Measurements from ENCODE around the gene FBN3.

DNA sequence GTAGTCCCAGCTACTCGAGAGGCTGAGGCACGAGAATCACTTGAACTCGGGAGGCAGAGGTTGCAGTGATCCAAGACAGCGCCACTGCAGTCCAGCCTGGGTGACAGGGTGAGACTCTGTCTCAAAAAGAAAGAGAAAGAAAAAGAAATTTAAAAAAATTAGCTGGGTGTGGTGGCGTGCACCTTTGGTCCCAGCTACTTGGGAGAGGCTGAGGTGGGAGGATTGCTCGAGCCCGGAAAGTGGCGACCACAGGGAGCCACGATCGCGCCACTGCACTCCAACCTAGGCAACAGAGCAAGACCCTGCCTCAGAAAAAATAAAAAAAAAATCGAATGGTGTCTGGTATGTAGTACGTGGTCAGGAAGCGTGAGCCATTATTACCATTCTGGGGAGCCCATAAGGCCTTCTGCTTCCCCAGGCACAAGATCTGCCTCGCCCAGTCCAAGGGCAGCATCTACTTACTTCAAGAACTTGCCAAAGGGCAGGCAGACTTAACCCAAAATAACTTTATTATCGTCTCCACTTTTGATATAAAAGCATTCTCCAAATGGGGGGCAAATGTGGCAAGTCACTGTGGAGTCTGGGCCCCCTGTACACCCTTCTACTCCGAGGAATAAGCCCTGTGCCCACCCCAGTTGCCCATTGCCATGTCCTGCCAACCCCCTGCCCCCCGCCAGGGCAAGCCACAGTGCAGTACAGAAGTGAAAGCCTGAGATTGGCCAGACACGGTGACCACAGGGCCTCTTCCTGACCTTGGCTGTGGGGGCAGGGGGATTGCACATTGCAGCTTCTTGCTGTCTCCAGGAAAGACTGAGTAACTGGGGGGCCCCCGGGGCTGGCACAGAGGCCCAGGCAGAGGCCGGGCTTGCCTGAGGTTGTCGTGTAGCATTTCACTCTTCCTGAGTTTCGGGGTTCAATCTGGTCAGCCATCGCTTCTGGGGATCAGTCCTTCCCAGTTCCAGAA lies 84.2 kb downstream of the FBN3 start:
- no peak for TF ChIP-seq TAF1 (IDR thresholded peaks at IDR 0.05; ENCODE audit: low read depth, low read length)
- no peak for TF ChIP-seq POLR2A (IDR thresholded peaks at IDR 0.05; ENCODE audit: low read depth, low read length)
- no peak for TF ChIP-seq POLR2AphosphoS5 (IDR thresholded peaks at IDR 0.05; ENCODE audit: low read depth, low read length)
- no peak for TF ChIP-seq PAX5 (IDR thresholded peaks at IDR 0.05; ENCODE audit: insufficient read depth, low read length, severe bottlenecking)

Data from GM12891 (cell line).